ENCODE measurements around the gene FANCC. TPM values are rescaled to one million over a fixed set of nuclear protein-coding genes. Genes with fewer than 3 reads are reported as not detected.

FANCC gene
- total RNA-seq, 1 experiment from 2014 or later, result 19.4 TPM

- no peaks in the 10 kb centered on the region for H3K4me1 ChIP-seq (ENCODE audit: control insufficient read depth in 1 of 2, insufficient read depth in 2 of 2, low read length in 2 of 2)
- H3K36me3 ChIP-seq (ENCODE audit: control insufficient read depth in 1 of 2, insufficient read depth in 2 of 2, low read length in 2 of 2), result no peaks in the 10 kb centered on the region
- no peak overlapping the region for H3K4me2 ChIP-seq (ENCODE audit: low read length)
- TF ChIP-seq, protein P1, sequence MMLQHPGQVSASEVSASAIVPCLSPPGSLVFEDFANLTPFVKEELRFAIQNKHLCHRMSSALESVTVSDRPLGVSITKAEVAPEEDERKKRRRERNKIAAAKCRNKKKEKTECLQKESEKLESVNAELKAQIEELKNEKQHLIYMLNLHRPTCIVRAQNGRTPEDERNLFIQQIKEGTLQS (IDR thresholded peaks at IDR 0.05), result no peak
- TF ChIP-seq RAD21 (IDR thresholded peaks at IDR 0.05; ENCODE audit: low read depth) (no peak), SRF (IDR thresholded peaks at IDR 0.05; ENCODE audit: low read depth) (no peak), POLR2AphosphoS5 (IDR thresholded peaks at IDR 0.05; ENCODE audit: low read depth, low read length) (no peak), SP1 (IDR thresholded peaks at IDR 0.05; ENCODE audit: low read depth) (no peak), TCF7L2 (IDR thresholded peaks at IDR 0.05; ENCODE audit: borderline replicate concordance, extremely low read depth, insufficient read depth, insufficient read length) (no peak), YY1 (IDR thresholded peaks at IDR 0.05; ENCODE audit: extremely low read depth, insufficient replicate concordance, low read depth, low read length) (no peak), EZH2phosphoT487 (IDR thresholded peaks at IDR 0.05; ENCODE audit: borderline replicate concordance) (no peak), CBX3 (IDR thresholded peaks at IDR 0.05; ENCODE audit: low read depth) (no peak), SIN3A (IDR thresholded peaks at IDR 0.05; ENCODE audit: low read depth) (no peak)
- TF ChIP-seq, protein P2, sequence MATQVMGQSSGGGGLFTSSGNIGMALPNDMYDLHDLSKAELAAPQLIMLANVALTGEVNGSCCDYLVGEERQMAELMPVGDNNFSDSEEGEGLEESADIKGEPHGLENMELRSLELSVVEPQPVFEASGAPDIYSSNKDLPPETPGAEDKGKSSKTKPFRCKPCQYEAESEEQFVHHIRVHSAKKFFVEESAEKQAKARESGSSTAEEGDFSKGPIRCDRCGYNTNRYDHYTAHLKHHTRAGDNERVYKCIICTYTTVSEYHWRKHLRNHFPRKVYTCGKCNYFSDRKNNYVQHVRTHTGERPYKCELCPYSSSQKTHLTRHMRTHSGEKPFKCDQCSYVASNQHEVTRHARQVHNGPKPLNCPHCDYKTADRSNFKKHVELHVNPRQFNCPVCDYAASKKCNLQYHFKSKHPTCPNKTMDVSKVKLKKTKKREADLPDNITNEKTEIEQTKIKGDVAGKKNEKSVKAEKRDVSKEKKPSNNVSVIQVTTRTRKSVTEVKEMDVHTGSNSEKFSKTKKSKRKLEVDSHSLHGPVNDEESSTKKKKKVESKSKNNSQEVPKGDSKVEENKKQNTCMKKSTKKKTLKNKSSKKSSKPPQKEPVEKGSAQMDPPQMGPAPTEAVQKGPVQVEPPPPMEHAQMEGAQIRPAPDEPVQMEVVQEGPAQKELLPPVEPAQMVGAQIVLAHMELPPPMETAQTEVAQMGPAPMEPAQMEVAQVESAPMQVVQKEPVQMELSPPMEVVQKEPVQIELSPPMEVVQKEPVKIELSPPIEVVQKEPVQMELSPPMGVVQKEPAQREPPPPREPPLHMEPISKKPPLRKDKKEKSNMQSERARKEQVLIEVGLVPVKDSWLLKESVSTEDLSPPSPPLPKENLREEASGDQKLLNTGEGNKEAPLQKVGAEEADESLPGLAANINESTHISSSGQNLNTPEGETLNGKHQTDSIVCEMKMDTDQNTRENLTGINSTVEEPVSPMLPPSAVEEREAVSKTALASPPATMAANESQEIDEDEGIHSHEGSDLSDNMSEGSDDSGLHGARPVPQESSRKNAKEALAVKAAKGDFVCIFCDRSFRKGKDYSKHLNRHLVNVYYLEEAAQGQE (IDR thresholded peaks at IDR 0.05; ENCODE audit: low read depth), result no peak
- H3K9me3 ChIP-seq (ENCODE audit: control insufficient read depth in 1 of 2, insufficient read depth in 1 of 2, low read depth in 1 of 2, low read length in 2 of 2), result no peaks in the 10 kb centered on the region
- DNase-seq (ENCODE audit: low read depth, low spot score) (no peak), ATAC-seq (no peak)
- no peak overlapping the region for H3K9ac ChIP-seq (ENCODE audit: low read length)
- peaks cover 4% of the 10 kb centered on the region; the same call in 1 of the 2 replicates for H3K79me2 ChIP-seq (ENCODE audit: insufficient read depth, low read length)
- intact Hi-C loops (cut with micrococcal nuclease), result no loop called here
- no peaks in the 10 kb centered on the region for H4K20me1 ChIP-seq (ENCODE audit: insufficient read depth)
- ChIA-PET POLR2A (no interaction called here), RAD21 (ENCODE audit: low non-redundant PET in 1 of 2, low total read pairs in 2 of 2, uncharacterized antibody in 2 of 2, unreplicated experiment in 2 of 2) (no interaction called here), CTCF (no interaction called here)
- H3K27ac ChIP-seq (ENCODE audit: low read depth, low read length), result no peak overlapping the region
- H3K9me2 ChIP-seq (ENCODE audit: insufficient read depth), result no peaks in the 10 kb centered on the region
- no peaks in the 10 kb centered on the region for H3K27me3 ChIP-seq (ENCODE audit: insufficient read depth, low read length)
- H2AFZ ChIP-seq (ENCODE audit: low read depth, low read length, poor library complexity, severe bottlenecking), result no peak overlapping the region
- H3K4me3 ChIP-seq (replicated peaks in 1 of 2; ENCODE audit: low read depth in 1 of 2, low read length in 2 of 2), result no peak overlapping the region
- BruUV-seq (replicated peaks), result no TSS peak
These were observed 51.5 kb downstream of the FANCC start for GRCh38 chr9:95265960-95266359.
